ENCODE measurements around the gene NELL2.

The NELL2 gene

DNA sequence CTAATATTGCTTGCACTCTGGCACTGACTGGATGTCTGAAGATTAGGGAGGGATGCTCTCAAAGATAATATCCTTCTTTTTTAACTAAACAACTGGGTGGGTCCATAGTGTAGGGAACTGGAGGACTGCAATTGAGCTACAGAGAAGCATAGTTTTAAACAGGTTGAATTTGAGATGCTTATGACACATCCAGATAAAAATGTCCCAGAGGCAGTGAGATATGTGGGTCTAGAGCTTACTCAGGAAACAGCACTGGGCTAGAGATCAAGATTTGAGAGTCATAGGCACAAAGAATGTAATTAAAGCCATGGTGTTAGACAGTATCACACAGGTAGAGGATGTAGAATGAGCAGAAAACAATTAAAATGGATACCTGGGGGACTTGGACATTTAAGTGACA lies 198.4 kb downstream of the NELL2 start:
- no peak for FAIRE-seq

GRCh38 chr12:44674875-44675274 lies 201.2 kb downstream of the NELL2 start:
- no peak for FAIRE-seq

GRCh38 chr12:44673811-44674210 lies 202.3 kb downstream of the NELL2 start:
- no peak for FAIRE-seq

DNA sequence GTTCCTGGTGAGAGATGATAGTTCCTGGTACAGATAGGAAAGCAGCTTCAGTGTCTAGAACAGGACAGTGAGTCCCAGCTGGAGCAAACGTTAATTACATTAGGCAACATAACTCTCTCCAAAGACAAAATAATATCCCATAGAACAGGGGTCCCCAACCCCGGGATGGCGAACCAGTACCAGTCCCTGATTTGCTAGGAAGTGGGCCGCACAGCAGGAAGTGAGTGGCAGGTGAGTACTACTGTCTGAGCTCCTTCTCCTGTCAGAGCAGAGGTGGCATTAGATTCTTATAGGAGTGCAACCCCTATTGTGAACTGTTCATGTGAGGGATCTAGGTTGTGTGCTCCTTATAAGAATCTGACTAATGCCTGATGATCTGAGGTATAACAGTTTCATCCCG lies 204.1 kb downstream of the NELL2 start:
- no peak for FAIRE-seq

DNA sequence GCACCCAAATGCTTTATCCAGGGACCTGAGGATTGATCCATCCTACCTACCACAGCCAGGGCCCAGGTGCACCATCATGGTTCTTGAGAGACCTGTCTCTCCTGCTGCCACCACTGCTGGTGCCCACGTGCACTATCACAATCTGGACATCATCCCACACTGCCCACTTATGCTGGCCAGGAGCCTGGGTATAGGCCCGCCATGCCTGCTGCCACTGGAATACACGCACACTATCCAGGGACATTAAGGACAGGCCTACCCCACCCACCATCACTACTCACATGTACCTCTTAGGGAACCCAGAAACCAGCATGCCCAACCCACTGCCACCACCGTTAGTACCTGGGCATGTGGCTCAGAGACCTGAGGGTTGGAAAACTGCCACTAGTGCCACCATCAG lies 207.7 kb downstream of the NELL2 start:
- no peak for FAIRE-seq

DNA sequence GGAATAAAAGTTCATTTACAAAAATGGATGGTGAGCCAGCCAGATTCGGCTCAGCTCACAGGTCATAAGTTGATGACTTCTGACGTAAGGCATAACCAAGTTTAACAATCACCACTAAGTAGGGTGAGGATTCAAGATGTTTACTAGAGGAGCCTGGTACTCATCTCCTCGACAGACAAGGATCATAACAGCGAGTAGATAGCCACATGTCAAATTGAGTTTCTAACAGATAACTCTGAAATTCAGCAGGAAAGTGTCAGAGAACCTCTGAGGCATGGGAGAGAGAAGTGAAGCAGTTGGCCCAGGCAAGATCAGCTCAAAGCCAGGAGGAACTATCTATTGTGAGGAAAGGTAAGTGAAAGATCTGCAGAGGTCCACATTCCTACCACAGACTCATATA lies 208.7 kb downstream of the NELL2 start:
- no peak for FAIRE-seq

- no peak for FAIRE-seq
Measured at GRCh38 chr12:44663291-44663690, 212.8 kb downstream of the NELL2 start.

DNA sequence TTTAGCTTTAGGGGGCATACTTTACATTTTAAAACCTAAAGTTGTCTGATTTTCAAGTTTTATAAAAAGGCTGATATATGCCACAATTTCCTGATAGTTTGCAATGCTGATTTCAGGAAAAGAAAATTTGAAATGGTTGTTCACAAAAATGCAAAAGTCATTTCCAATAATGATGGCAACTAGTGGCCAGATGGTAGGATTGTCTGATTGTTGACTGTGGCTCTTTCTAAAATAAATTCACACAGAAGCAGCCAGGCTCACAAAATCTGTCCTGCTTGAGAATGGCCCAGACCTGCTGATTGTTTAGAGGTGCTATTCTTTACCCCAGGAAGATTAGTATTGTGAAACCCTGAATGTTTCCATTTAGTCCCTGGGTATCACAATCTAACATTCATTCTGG lies 220.3 kb downstream of the NELL2 start:
- no peak for FAIRE-seq

DNA sequence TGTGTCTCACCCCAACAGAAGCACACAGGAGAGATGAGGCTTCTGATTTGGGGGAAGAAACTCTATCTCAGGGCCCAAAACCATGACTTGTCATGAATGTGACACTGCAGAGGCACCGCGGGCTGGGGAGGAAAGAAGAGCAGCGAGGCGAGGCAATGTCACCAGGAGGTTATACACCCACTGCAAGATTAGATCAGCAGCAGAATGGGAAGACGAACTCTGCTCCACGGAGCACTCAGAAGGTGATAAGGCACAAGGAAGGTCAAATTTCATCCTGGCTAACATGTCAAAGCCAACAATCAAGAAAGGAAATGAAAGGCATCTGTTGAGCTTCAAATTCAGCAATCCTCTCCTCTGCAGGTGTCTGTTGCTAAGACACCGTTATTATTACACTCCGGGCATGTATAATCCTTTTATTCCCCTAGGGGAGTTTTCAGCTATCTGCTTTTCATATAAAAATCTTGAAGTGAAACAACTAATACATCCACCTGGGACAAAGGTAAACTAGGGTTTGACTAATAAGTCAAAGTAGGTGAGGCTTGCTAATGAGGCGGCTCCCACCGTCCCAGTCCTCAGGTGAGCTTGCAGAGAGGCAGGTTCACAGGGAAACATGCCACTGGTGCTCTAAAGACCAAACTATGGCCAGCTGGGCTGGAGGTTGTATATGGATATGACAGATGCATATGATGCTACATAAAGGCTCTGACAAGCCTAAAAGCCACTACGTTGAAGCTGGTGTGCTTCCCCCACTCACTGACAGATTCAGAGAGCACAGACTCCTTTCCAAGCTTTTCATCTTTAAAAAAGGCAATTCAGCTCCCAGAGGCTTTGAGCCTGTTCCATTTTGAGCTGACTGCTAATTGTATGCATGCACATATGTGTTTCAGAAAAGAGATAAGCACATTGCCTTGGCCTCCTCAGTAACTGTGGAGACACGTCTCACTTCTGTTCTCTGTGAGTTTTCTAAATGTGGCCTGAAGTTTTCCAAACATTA lies 221.2 kb downstream of the NELL2 start:
- FAIRE-seq = no peak

DNA sequence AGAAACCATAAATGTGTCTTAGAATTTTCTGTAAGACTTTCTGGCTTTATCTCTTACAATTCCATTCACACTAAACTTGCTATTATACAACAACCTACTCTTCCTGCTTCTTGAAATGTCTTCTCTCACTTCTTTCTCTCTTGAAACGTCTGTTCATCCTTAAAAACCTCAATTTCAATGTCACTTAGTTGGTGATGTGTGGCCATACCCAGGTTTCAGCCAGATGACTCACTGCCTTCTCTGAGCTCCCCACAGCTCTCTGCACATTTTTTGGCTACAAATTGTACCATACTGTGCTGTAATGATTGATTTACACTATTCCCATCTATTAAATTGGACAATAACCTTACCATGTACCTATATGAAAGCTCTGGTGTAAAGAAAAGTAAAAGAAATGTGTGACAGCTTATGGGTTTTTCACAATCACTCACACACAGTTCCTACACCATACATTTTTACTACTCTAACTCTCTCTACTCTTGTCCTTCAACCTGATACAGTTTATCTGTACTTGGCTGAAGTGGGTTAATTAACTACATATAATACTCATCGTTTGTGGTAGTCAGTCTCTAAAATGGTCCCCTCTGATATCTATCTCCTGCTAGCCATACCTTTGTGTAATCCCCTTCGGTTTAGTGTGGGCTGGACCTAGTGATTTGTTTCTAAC lies 222.1 kb downstream of the NELL2 start:
- FAIRE-seq = no peak

GRCh38 chr12:44649693-44650092 lies 226.4 kb downstream of the NELL2 start:
- FAIRE-seq = no peak

GRCh38 chr12:44647917-44648690 lies 228.0 kb downstream of the NELL2 start:
- no peak for FAIRE-seq

DNA sequence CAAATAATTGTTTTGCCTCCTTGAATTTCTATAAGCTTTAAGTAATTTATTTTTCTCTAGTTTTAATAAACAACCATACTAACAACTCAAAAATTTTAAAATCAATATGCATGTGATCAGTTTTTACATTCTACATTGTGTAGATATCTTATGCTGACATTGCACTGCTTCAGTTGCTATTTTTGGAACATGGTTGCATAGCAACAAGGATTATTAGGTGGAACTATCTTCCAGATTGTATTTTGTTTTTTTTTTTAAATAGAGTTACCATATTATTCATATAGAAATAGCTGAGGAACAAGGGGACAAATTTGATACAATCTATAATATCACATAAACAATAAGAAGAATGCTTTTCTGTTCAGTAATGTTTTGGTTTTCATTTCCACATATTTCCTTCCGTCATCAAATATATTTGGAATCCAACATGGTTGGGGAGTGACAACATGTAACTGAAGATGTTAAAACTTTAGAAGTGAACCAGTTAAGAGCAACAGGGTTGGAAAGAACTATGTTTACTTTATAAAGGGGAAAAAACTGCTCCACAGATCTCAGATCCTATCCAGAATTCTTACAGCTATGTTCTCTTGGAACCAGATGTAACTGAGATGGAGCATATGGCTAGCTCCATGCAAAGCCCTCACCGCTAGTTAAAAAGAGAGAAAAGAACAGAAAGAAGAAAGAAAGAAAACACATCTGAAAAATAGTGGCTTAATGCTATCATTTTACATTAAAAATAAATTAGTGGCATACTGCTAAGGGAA lies 235.5 kb downstream of the NELL2 start:
- no peak for FAIRE-seq

DNA sequence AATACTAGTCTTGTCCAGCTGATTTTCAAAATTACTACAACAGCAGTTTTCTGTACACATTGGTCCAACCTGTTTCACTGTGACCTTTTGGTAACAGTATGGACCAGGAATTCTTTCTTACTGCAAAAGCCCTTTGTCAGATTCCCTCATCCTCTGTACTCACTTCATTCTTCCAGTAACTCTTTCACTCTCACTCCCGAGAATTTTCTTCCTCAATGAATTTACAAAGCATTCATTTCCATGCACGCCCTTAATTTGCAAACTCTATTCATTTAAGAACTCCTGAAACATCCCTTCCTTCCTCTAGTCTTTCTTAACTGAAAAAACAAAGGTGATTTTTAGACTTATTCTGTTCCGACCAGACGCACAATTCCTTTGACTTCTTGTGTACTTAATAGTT lies 238.2 kb downstream of the NELL2 start:
- FAIRE-seq = no peak

DNA sequence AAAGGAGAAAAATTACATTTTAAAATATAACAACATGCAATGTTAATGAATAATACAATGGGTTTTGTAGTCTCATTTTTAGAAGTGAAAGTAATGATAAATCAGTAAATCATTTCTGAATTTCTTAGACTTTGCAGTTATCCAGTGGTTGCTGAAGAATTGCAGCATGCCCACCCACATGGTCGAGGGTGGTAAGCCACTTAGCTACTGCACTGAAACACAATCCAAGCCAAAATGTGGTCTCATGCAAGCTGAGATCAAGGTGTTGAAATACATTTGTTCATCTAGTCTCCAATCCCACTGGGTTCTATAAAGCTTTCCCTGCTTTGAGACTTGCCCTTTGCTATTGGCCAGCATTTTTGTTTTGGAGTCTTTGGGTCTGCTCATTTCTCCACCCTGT lies 247.9 kb downstream of the NELL2 start:
- no peak for FAIRE-seq

- FAIRE-seq = no peak
Measured at GRCh38 chr12:44627387-44628166, 248.5 kb downstream of the NELL2 start.

- no peak for FAIRE-seq
Measured at GRCh38 chr12:44626883-44627282, 249.2 kb downstream of the NELL2 start.

- FAIRE-seq = no peak
Measured at GRCh38 chr12:44618946-44619345, 257.2 kb downstream of the NELL2 start.

DNA sequence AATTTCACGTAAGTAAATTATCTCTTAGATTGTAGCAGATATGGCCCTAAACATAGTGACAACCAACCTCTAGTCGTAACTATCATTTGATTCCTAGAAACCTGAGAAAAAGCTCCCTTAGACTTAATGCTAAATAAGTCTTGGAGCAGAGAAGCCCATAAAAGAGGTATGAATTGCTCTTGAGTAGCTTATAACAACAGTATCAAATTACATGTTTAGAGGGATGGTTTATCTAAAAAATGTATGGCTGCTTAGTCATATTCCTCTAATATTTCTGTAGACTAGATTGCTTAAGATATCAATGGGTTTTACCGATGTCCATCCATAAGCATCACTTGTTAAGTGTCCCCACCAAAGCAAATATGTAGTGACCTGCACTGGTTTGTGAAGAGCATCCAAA lies 259.7 kb downstream of the NELL2 start:
- FAIRE-seq = no peak

DNA sequence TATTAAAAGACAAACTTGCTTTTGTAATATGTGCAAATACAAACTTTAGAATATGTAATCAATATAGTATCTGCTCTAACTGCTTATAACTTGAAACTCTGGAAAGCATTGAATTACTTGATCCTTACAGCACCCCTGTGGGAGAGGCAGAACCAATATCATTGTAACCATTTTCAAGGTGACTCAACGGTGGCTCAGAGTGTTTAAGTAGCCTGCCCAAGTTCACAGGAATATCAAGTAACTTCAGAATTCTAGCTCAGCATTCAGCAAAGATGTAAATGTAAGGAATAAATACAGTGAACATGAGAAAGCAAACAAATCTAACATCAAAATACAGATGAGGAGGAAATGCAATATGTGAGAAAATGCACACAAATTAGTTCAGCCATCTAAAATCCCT lies 264.6 kb downstream of the NELL2 start:
- no peak for FAIRE-seq

DNA sequence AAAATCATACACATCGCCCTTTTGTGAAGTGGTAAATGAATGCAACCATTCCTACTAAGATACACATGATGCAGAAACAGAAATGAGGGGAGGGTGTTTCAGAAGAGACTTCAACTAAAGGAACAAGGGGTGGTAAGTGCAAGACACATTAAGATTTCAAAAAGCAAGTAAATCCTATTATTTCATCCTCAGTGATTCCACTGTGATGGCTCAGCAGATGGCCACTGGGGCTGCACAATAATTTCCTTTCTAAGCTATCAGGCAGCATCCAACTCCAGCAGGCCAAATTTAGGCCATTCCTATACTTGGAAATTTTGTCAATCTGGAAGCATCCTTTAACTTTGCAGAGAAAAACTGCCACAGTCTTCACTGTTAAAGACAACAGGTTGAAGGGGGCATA lies 272.4 kb downstream of the NELL2 start:
- no peak for FAIRE-seq

DNA sequence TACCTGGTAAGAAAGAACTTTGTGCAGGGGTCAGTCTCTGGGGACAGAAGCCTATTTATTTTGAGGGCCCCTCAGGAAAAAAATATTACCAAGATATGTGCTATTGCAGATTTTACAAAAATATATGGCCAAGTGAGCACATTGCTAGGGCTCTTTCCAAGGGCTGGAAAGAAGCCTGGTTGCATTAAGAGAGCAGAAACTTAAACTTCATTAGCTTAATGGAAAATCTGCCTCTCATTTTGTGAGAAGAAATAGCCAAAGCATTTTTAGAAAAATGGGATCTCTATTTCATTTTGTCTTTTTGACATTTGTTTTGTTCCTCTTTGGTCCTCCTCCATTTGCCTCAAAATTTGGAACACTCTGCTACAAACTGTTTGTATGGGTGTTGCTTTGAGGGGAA lies 283.5 kb downstream of the NELL2 start:
- no peak for FAIRE-seq

Measured in islet of Langerhans (tissue), 1 donor.